Ovary (tissue), 3 donors: ENCODE measurements around the gene CD79A.

ENCODE experiments used
- POLR2A ChIP-seq: fragments of 450-650 bp; IDR thresholded peaks from one replicate; pipeline ENCODE4 v1.6.1; 2017; ENCODE audit warnings: antibody characterized with exemption, mild to moderate bottlenecking, moderate library complexity
- TF ChIP-seq, protein P1 (sequence below), 3 donors: fragments of 450-650 bp in 2 of 3; fragments of 200-600 bp in 1 of 3; IDR thresholded peaks; one replicate each; pipeline versions ENCODE4 v1.5.1 to v1.8.0; 2016 to 2022; ENCODE audit warnings: antibody characterized with exemption in 3 of 3, mild to moderate bottlenecking in 1 of 3
- donor health status: DM: no; HTN: no; CAD: no.

GRCh38 chr19:41839211-41839610 lies 37.9 kb upstream of the CD79A start:
- TF ChIP-seq, protein P1, sequence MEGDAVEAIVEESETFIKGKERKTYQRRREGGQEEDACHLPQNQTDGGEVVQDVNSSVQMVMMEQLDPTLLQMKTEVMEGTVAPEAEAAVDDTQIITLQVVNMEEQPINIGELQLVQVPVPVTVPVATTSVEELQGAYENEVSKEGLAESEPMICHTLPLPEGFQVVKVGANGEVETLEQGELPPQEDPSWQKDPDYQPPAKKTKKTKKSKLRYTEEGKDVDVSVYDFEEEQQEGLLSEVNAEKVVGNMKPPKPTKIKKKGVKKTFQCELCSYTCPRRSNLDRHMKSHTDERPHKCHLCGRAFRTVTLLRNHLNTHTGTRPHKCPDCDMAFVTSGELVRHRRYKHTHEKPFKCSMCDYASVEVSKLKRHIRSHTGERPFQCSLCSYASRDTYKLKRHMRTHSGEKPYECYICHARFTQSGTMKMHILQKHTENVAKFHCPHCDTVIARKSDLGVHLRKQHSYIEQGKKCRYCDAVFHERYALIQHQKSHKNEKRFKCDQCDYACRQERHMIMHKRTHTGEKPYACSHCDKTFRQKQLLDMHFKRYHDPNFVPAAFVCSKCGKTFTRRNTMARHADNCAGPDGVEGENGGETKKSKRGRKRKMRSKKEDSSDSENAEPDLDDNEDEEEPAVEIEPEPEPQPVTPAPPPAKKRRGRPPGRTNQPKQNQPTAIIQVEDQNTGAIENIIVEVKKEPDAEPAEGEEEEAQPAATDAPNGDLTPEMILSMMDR (IDR thresholded peaks at IDR 0.05) = no peak
- TF ChIP-seq POLR2A = no peak
